GM19324 (cell line): ENCODE measurements around the gene SUV39H2.
"Not testable (repeated sequence)": the region's sequence is repeated elsewhere in the genome, so short reads cannot be mapped to it uniquely, and the experiment has no call there.

ENCODE experiments used
- ATAC-seq: cut with Tn5 transposase; IDR thresholded peaks from one replicate; pipeline ENCODE4 v1.9.1; 2021; ENCODE audit warnings: mild to moderate bottlenecking, moderate library complexity; ENCODE audit not compliant: unreplicated experiment, low FRiP score

SUV39H2 gene

DNA sequence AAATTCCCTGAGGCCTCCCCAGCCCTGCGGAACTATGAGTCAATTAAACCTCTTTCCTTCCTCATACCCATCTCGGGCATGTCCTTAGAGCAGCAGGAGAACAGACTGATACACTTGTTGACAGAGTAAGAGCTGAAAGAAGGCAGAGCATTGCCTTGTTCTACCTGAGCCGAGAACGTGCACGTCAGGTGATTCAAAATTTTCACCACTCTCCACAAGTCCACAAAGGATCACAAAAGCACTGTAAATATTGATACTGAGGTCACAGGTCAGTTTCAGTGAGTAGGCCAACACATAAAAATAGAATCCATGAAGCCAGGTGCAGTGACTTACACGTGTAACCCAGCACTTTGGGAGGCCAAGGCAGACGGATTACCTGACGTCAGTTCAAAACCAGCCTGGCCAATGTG, 47.4 kb downstream of the SUV39H2 start:
- ATAC-seq: no peak

DNA sequence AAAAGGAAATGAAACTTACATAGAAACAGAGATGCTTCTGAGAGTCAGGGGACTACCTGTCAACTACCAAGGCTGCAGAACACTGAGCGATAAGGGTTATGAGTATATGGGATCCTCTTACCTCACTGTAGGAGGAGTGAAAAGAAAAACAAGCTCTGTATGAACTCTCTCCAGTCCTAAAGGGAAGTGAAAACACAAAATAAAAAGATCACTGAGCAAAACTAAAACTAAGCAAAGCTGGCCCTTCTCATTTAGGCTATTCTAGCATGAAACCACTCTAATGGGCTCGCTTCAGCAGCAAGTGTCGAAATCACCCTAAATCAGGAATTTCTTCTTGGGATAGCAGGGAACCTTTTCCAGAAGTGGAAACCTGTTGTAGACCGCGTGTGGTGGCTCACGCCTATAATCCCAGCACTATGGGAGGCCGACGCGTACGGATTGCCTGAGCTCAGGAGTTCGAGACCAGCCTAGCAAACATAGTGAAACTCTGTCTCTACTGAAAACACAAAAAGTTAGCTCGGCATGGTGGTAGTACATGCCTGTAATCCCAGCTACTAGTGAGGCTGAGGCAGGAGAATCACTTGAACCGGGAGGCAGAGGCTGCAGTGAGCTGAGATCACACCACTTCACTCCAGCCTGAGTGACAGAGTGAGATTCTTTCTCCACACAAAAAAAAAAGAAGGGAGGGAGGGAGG, 48.2 kb downstream of the SUV39H2 start:
- peak; percentile 84 for ATAC-seq

DNA sequence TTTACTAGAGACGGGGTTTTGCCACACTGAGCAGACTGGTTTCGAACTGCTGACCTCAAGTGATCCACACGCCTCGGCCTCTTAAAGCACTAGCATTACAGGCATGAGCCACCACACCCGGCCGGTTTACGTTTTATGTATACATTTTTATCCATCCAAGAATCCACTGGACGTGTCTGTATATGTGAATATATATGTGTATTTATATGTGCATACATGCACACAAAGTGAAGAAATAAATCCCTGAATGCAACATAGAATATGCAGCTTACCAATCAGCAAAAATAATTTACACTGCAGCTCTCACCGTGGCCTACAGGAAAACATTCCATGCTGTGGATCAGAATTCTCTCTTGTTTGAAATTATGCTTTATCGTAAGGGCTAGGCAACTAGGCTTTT, 51.9 kb downstream of the SUV39H2 start:
- no peak for ATAC-seq

DNA sequence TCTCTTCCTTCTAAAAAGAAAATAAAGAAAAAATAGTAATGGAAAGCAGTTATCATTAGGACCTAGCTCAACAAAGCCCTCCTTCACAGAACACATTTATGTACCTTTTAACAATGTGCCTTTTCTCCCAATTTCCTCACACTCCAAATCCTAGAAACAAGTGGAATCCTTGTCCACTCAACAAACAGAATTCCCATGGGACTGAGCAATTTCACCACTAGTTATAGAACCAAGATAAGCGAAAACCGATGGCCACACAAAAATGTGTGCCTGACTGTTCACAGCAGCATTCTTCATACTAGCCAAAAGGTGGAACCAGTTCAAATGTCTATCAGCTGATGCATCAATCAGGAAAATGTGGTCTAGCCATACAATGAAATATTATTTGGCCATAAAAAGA, 57.9 kb downstream of the SUV39H2 start:
- ATAC-seq: no peak

DNA sequence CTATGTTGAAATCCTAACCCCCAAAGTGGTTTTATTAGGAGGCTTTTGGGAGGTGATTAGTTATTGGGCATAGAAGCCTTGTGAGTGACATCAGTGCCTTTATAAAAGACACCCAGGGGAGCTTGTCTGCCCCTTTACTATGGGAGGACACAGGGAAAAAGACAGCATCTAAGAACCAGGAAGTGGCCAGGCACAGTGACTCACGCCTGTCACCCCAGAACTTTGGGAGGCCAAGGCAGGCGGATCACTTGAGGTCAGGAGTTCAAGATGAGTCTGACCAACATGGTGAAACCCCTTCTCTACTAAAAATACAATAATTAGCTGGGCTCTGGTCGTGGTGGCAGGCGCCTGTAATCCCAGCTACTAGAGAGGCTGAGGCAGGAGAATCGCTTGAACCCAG, 60.3 kb downstream of the SUV39H2 start:
- not testable (repeated sequence) for ATAC-seq

DNA sequence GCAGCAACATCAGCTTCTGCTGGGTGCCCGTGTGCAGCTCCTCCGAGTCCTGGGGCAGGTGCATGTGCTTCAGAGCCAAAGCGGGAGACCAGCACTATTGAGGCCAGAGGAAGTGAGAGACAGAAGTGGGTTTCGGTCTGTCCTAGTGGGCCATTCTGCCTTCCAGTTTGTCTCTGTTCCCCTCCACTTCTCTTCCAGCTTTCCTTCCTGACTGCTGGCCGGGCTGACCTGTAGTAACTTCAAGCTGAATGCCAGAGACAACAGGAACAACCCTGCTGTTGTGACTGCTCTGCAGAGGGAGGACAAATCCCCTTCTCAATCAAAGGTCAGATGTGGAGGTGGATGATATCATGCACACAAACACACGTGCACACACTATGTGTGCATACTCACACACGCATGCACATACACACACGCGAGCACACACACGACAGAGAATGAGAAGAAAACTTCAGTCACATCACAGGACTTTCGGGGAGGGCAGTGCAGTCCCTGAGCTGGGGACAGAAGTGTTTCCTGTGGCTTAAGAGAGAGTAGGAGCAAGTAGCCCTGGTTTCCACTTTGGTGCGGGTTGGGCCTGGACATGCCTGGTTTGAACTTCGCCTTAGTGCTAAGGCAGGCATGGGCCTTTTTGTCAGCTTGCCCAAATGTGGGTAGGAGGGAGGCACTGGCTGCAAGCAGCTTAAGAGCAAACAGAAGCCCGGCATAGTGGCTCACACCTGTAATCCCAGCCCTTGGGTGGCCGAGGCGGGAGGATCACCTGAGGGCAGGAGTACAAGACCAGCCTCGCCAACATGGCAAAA, 63.7 kb downstream of the SUV39H2 start:
- peak; percentile 67 for ATAC-seq

DNA sequence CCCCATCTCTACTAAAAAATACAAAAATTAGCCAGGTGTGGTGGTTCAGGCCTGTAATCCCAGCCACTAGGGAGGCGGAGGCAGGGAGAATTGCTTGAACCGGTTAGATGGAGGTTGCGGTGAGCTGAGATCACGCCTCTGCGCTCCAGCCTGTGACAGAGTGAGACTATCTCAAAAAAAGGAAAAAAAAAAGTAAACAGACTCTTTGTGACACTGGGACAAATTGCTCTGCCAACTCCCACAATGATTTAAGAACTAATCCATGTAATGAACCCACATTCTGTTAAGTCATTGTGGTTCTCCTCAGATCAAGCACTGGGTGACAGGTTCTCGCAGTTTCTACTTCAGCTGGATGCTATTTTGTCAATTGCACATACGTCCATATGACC, 64.3 kb downstream of the SUV39H2 start:
- not testable (repeated sequence) for ATAC-seq

DNA sequence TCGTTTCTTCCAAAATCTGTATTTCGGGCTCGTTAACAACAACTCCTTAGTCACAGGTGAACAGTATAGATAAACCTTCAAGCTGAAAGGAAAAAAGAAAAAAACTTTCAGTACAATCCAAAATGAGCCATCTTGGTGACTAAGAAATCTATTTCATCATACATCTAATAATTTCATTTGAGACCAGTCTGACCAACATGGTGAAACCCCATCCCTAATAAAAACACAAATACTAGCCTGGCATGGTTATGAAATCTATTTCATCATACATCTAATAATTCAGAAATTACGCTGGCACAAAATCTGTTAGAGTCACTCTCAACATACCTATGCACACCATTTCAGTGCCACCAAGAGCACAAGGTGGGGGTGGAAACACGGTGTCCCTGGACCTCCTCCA, 66.4 kb downstream of the SUV39H2 start:
- no peak for ATAC-seq

DNA sequence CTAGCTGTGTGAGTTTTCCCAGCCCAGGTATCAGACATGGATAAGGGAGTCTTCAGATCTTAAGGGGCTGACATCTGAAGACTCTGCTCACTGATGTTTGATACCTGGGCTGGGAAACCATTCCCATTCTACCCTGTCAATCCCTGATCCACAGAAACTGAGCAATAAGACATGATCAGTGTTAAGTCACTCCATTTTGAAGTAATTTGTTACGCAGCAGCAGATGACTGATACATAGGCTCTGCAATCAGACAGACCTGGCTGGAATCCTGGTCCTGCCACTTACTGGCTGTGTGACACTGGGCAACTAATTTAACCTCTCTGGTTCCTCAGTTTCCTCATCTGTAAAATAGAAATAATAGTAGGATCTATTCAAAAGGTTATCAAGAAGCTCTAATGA, 68.6 kb downstream of the SUV39H2 start:
- ATAC-seq: no peak

DNA sequence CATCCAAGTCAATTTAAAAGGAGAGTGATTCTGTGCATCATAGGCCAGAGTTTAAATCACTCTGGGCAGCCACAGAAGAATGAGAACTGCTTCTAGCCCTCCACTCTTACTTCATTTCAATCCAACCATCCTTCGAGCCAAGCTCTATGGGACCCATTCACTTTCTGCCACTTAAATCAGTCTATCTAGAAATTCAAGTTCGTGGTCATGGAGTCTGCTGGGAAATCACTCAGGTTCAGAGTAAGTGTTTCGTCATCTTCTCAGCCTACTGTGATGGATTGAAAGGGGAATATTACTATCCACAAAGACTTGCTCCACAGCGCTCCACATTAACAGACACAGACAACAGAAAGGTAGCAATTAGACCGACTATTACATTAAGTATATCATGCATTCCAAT, 70.6 kb downstream of the SUV39H2 start:
- no peak for ATAC-seq

DNA sequence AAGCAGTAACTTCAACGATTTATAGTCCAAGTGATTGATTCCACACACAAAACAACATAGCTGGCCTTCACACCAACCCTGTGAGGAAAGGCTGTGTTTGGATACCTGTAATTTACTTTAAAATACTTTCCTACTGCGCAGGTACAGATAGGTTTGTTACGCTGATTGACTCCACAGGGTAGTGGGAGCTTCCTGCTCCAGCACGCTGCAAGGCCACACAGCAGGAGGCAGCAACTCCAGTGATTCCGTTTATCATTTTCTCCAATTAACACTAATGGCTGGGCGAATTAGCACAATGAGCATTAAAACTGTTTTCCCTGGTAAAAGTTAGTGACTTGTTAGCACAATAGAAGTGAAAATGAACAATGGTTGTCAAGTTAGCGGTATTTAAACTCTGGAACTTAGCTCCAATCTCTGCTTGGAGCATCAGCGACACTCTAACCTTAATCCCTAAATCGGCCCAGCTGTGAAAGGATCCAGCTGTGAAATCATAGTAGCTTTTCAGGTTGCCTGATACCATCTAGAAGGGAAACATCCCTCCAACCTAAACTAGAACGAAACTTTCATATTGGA, 74.3 kb downstream of the SUV39H2 start:
- no peak for ATAC-seq

DNA sequence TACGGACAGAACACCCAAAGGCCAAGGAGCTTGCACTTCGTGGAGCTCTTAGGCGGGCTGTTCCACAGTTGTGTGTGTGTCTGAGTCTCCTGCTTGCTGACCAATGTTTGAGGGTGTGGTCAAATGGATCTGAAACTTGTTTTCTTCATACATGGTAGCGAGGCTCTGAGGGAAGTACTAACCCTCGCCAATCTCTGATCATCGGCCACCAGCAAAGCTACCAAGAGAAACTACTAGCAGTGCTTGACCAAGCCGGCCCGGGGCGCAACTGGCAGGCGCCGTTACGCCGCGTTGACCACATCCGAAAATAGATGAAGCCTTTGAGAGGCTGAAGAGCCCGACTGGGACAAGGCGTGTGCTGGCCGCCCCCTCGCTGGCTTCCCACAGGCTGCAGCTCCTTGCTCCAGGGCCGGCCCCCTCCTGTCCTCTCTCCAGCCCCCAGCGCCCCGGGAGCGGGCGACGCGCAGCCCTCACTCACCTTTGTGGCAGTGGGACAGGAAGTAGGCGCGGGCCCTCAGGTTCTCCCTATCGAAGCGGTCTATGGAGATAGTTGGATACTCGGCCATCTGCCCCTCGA, 74.8 kb downstream of the SUV39H2 start:
- peak; percentile 38 for ATAC-seq
